HepG2 (cell line): ENCODE measurements around the gene CEACAM8. TPM values are rescaled to one million over a fixed set of nuclear protein-coding genes. Genes with fewer than 3 reads are reported as not detected.

Experiments
- ATAC-seq: fragments of 200-7000 bp; cut with Tn5 transposase; 3 replicates; pipeline ENCODE4 v1.9.1; 2020; ENCODE audit warnings: mild to moderate bottlenecking, moderate library complexity
- BruUV-seq: library from RNA; stranded (reverse); fragments of 400-500 nt; replicated peaks from 2 replicates; lab custom pipeline; 2021; lab: Mats Ljungman, UMichigan
- CTCF ChIA-PET: fragments of 300-600 bp; formaldehyde crosslinking; extraction: SDS; loops from one replicate; lab custom pipeline; 2021; ENCODE audit warnings: low total read pairs, inconsistent platforms, low intra/inter-chr PET ratio; lab: Yijun Ruan, JAX
- POLR2A ChIA-PET: fragments of 350-600 bp; sonication (Branson Sonifier 250); formaldehyde crosslinking; loops from one replicate; lab custom pipeline; 2020; ENCODE audit warnings: antibody characterized with exemption, inconsistent platforms; lab: Yijun Ruan, JAX
- DNase-seq: peaks from one replicate; pipeline ENCODE4 v3.0.0-alpha.2; 2015; ENCODE audit warnings: low spot score
- FAIRE-seq: peaks from 3 replicates; lab custom pipeline; 2011; peaks lifted over from hg19 to GRCh38; lab: Jason Lieb, UNC
- H2AFZ ChIP-seq: one replicate; pipeline ENCODE4 v1.6.1; 2011; ENCODE audit warnings: low read length, inconsistent platforms
- H3K27ac ChIP-seq: fragments of 300-600 bp; 3 replicates; pipeline ENCODE4 v1.8.0; 2011; ENCODE audit warnings: mixed run types, mild to moderate bottlenecking, mixed read lengths, low read length, inconsistent platforms; ENCODE audit not compliant: insufficient read depth; ENCODE audit errors: extremely low read length
- H3K27me3 ChIP-seq, 2 experiments: fragments of 200-600 bp in 1 of 2; 2 replicates in 1 of 2; 3 replicates in 1 of 2; pipeline versions ENCODE4 v1.6.0 to v1.8.0; 2011; ENCODE audit warnings: low read length in 2 of 2, mild to moderate bottlenecking in 2 of 2, moderate library complexity in 2 of 2, inconsistent platforms in 1 of 2; ENCODE audit not compliant: insufficient read depth in 2 of 2, control insufficient read depth in 1 of 2
- H3K36me3 ChIP-seq, 2 experiments: fragments of 200-600 bp in 1 of 2; replicated peaks in 1 of 2; 2 replicates in 1 of 2; 3 replicates in 1 of 2; pipeline versions ENCODE4 v1.5.1 to v1.8.0; 2011; ENCODE audit warnings: low read length in 2 of 2, inconsistent platforms in 1 of 2; ENCODE audit not compliant: insufficient read depth in 2 of 2, control insufficient read depth in 1 of 2
- H3K4me1 ChIP-seq: 2 replicates; pipeline ENCODE4 v1.5.1; 2012; ENCODE audit warnings: low read length, inconsistent platforms; ENCODE audit not compliant: insufficient read depth
- H3K4me2 ChIP-seq: 2 replicates; pipeline ENCODE4 v1.6.0; 2011; ENCODE audit warnings: low read depth, low read length, inconsistent platforms
- H3K4me3 ChIP-seq, 3 experiments: fragments of 200-600 bp in 1 of 3; sonication (generic), shearing (Covaris generic) in 1 of 3; replicated peaks in 1 of 3; 2 replicates each; pipeline ENCODE4 v1.5.1; 2011 to 2016; ENCODE audit warnings: low read length in 3 of 3, inconsistent platforms in 2 of 3, low read depth in 2 of 3, mild to moderate bottlenecking in 2 of 3, control low read depth in 1 of 3, mixed read lengths in 1 of 3; ENCODE audit not compliant: insufficient read depth in 1 of 3
- H3K79me2 ChIP-seq: one replicate; pipeline ENCODE4 v1.6.1; 2011; ENCODE audit warnings: low read length, inconsistent platforms; ENCODE audit not compliant: insufficient read depth
- H3K9ac ChIP-seq: 2 replicates; pipeline ENCODE4 v1.6.0; 2011; ENCODE audit warnings: mild to moderate bottlenecking, low read depth, low read length, inconsistent platforms; ENCODE audit not compliant: insufficient read depth
- H3K9me3 ChIP-seq: 2 replicates; pipeline ENCODE4 v1.5.1; 2012; ENCODE audit warnings: mild to moderate bottlenecking, low read length
- H4K20me1 ChIP-seq: 2 replicates; pipeline ENCODE4 v1.6.0; 2011; ENCODE audit warnings: inconsistent platforms, mild to moderate bottlenecking, low read length, moderate library complexity; ENCODE audit not compliant: insufficient read depth
- ATAD3A ChIP-seq: sonication (generic); formaldehyde crosslinking; IDR thresholded peaks from 2 replicates; pipeline ENCODE4 v1.4.0; 2020; ENCODE audit warnings: missing genetic modification reagents
- ATF1 ChIP-seq: IDR thresholded peaks from 2 replicates; pipeline ENCODE4 v1.6.1; 2016; ENCODE audit warnings: mild to moderate bottlenecking, control low read depth
- BRF2 ChIP-seq: sonication (generic); formaldehyde crosslinking; IDR thresholded peaks from 2 replicates; pipeline ENCODE4 v1.8.1; 2022; ENCODE audit warnings: mild to moderate bottlenecking, missing genetic modification reagents
- CREM ChIP-seq, 2 experiments: sonication (generic) in 1 of 2; formaldehyde crosslinking in 1 of 2; IDR thresholded peaks; 2 replicates each; pipeline versions ENCODE4 v1.4.0 to v1.6.1; 2016 to 2020; ENCODE audit warnings: antibody characterized with exemption in 1 of 2, mild to moderate bottlenecking in 1 of 2, missing genetic modification reagents in 1 of 2
- PAF1 ChIP-seq: IDR thresholded peaks from 2 replicates; pipeline ENCODE4 v1.6.1; 2016; ENCODE audit warnings: missing genetic modification reagents, missing compliant biosample characterization
- REST ChIP-seq, 2 experiments: IDR thresholded peaks; 2 replicates each; pipeline ENCODE4 v1.6.1; 2011 to 2012; ENCODE audit warnings: low read length in 2 of 2, borderline replicate concordance in 1 of 2, low read depth in 1 of 2, mild to moderate bottlenecking in 1 of 2, moderate library complexity in 1 of 2
- SMAD3 ChIP-seq: sonication (generic); formaldehyde crosslinking; IDR thresholded peaks from 2 replicates; pipeline ENCODE4 v1.4.0; 2020; ENCODE audit warnings: missing genetic modification reagents
- SP5 ChIP-seq: IDR thresholded peaks from 2 replicates; pipeline ENCODE4 v1.6.1; 2016; ENCODE audit warnings: low read depth, borderline replicate concordance
- STAG1 ChIP-seq: sonication (generic); formaldehyde crosslinking; IDR thresholded peaks from 2 replicates; pipeline ENCODE4 v1.4.0; 2020; ENCODE audit warnings: missing genetic modification reagents
- TRIM22 ChIP-seq: fragments of 450-650 bp; IDR thresholded peaks from 2 replicates; pipeline ENCODE4 v1.6.1; 2017
- WIZ ChIP-seq: sonication (generic); formaldehyde crosslinking; IDR thresholded peaks from 2 replicates; pipeline ENCODE4 v1.5.1; 2020; ENCODE audit warnings: mild to moderate bottlenecking, missing genetic modification reagents
- ZBTB21 ChIP-seq: sonication (generic); formaldehyde crosslinking; IDR thresholded peaks from 2 replicates; pipeline ENCODE4 v1.4.0; 2020; ENCODE audit warnings: missing genetic modification reagents
- ZFP82 ChIP-seq: sonication (generic); formaldehyde crosslinking; IDR thresholded peaks from 2 replicates; pipeline ENCODE4 v1.5.1; 2020; ENCODE audit warnings: mild to moderate bottlenecking, missing genetic modification reagents, borderline replicate concordance
- ZMAT5 ChIP-seq: sonication (generic); formaldehyde crosslinking; IDR thresholded peaks from 2 replicates; pipeline ENCODE4 v1.5.0; 2020; ENCODE audit warnings: mild to moderate bottlenecking, low read depth, missing genetic modification reagents, borderline replicate concordance
- ZNF224 ChIP-seq: sonication (generic); formaldehyde crosslinking; IDR thresholded peaks from 2 replicates; pipeline ENCODE4 v1.5.0; 2020; ENCODE audit warnings: mild to moderate bottlenecking, missing genetic modification reagents
- ZNF382 ChIP-seq: sonication (generic); formaldehyde crosslinking; IDR thresholded peaks from 2 replicates; pipeline ENCODE4 v1.5.0; 2020; ENCODE audit warnings: missing genetic modification reagents, mild to moderate bottlenecking, borderline replicate concordance
- WGBS: methylation state at CpG from one replicate; pipeline ENCODE4 v1.1.6; 2017; ENCODE audit warnings: low lambda C conversion rate; 5-methylcytosine and 5-hydroxymethylcytosine counted together
- in situ Hi-C: cut with HindIII; loops from 2 replicates; pipeline ENCODE4 v1.10.0; 2017; ENCODE audit warnings: low pct_unique_long_range_greater_than_20kb; ENCODE audit not compliant: extremely low pct_ligation_motif_present
- intact Hi-C: fragments of 100-400 bp; cut with micrococcal nuclease; formaldehyde crosslinking; loops from one replicate; pipeline ENCODE4 v1.10.0; 2022; ENCODE audit not compliant: unreplicated experiment
- polyA plus RNA-seq, 8 experiments: library from polyadenylated mRNA; depleted of rRNA in 3 of 8; stranded (reverse) in 7 of 8; unstranded in 1 of 8; fragments of >200 nt; fragmentation: Illumina TruSeq in 4 of 8; extraction: Trizol in 4 of 8; gene quantifications; 2 replicates each; pipeline versions ENCODE4 v1.2.1 to v1.2.3, GENCODE V29; 2011 to 2016; ENCODE audit warnings: low read depth in 4 of 8, missing spikeins in 1 of 8, mixed read lengths in 1 of 8; ENCODE audit not compliant: insufficient read depth in 1 of 8
- total RNA-seq, 5 experiments: library from RNA; depleted of rRNA; stranded (reverse); fragments of >200 nt; fragmentation: Illumina TruSeq; extraction: Trizol; gene quantifications; 2 replicates each; pipeline ENCODE4 v1.2.3, GENCODE V29; 2016; ENCODE audit warnings: low read depth in 1 of 5

The CEACAM8 gene
- total and polyA plus RNA-seq, 2 of the 13 experiments (the other 11 are each of a cell fraction or from before 2014, with no cell fraction given): not detected

GRCh38 chr19:42606660-42607351, 12.1 kb upstream of the CEACAM8 start (continued):
- TF ChIP-seq ZNF224 (CRISPR knock-in tag) (no peak), BRF2 (CRISPR knock-in tag) (no peak), TRIM22 (0 out of 2 replicates have a peak, but pooled peaks have one; percentile 36), CREM (IDR thresholded peaks at IDR 0.05) (no peak), CREM (CRISPR knock-in tag; IDR thresholded peaks at IDR 0.05) (no peak), ZBTB21 (CRISPR knock-in tag) (no peak), ATAD3A (CRISPR knock-in tag) (no peak), STAG1 (CRISPR knock-in tag) (peak; percentile 57)
- TF ChIP-seq, all 625 proteins: peak for 7

- ATAC-seq (peak; percentile 41; the same call in 2 of the 3 replicates), DNase-seq (peak; percentile 9), FAIRE-seq (no peak)
- no peak overlapping the region for H2AFZ ChIP-seq
- ChIA-PET CTCF (no interaction called here), POLR2A (no interaction called here)
- BruUV-seq: no TSS peak
- no peak overlapping the region for H3K4me2 ChIP-seq
- no peaks in the 10 kb centered on the region for H4K20me1 ChIP-seq
- no peak overlapping the region for H3K4me3 ChIP-seq
- in situ Hi-C loops (no loop called here), intact Hi-C loops (no loop called here)
- 0% methylated on average over 3 of the region's 5 CpGs for WGBS
- no peak overlapping the region for H3K27ac ChIP-seq
- no peaks in the 10 kb centered on the region for H3K4me1 ChIP-seq
- H3K36me3 ChIP-seq: no peaks in the 10 kb centered on the region
- no peak overlapping the region for H3K9ac ChIP-seq
- H3K9me3 ChIP-seq: no peaks in the 10 kb centered on the region
- no peaks in the 10 kb centered on the region for H3K79me2 ChIP-seq
- no peaks in the 10 kb centered on the region; a peak in 1 of 5 replicates for H3K27me3 ChIP-seq
- TF ChIP-seq SP5 (CRISPR knock-in tag) (no peak), ZNF382 (no peak), SMAD3 (0 out of 2 replicates have a peak, but pooled peaks have one; percentile 36), ATF1 (no peak), WIZ (peak; percentile 71; the same call in 1 of the 2 replicates), REST (IDR thresholded peaks at IDR 0.05; ENCODE audit: borderline replicate concordance in 1 of 2, low read depth in 1 of 2, low read length in 2 of 2) (peak; percentile 97 to 98), ZMAT5 (CRISPR knock-in tag) (no peak), PAF1 (CRISPR knock-in tag) (no peak), ZFP82 (CRISPR knock-in tag) (no peak)
Observed at GRCh38 chr19:42601811-42602443, 7.2 kb upstream of the CEACAM8 start.
